Stimulated activated CD4-positive, alpha-beta T cell treated with anti-CD3 and anti-CD28 coated beads, Interleukin-2, amount 100 ng/mL, for 4 hours (primary cell): ENCODE measurements around the gene CCDC120.

ENCODE experiments used
- DNase-seq: peaks from one replicate; pipeline ENCODE4 v3.0.0-alpha.2; 2020; ENCODE audit warnings: low read depth

The CCDC120 gene

GRCh38 chrX:49063715-49064114 lies 4.9 kb downstream of the CCDC120 start:
- DNase-seq: no peak

GRCh38 chrX:49064303-49064702 lies 5.5 kb downstream of the CCDC120 start:
- no peak for DNase-seq

GRCh38 chrX:49064735-49065134 lies 5.9 kb downstream of the CCDC120 start:
- no peak for DNase-seq

GRCh38 chrX:49066278-49066677 lies 7.5 kb downstream of the CCDC120 start:
- DNase-seq: no peak

- no peak for DNase-seq
Measured at GRCh38 chrX:49066690-49067089, 7.9 kb downstream of the CCDC120 start.

- no peak for DNase-seq
Measured at GRCh38 chrX:49067285-49068120, 8.7 kb downstream of the CCDC120 start.

- DNase-seq: no peak
Measured at GRCh38 chrX:49069038-49069437, 10.2 kb downstream of the CCDC120 start.

GRCh38 chrX:49070988-49071387 lies 12.2 kb downstream of the CCDC120 start:
- DNase-seq: no peak

GRCh38 chrX:49071877-49072711 lies 13.3 kb downstream of the CCDC120 start:
- no peak for DNase-seq

- DNase-seq: no peak
Measured at GRCh38 chrX:49072712-49073095, 13.9 kb downstream of the CCDC120 start.

- peak; percentile 87 for DNase-seq
Measured at GRCh38 chrX:49073601-49074575, 15.1 kb downstream of the CCDC120 start, which contains the start of gene PRAF2. Gene PRAF2, minus strand, starts transcription at chrX:49074002. Its CDS starts 15 bp downstream, at chrX:49073987.

GRCh38 chrX:49075347-49075746 lies 16.5 kb downstream of the CCDC120 start:
- no peak for DNase-seq

- no peak for DNase-seq
Measured at GRCh38 chrX:49077941-49078340, 19.1 kb downstream of the CCDC120 start.

GRCh38 chrX:49079489-49080428 lies 21.0 kb downstream of the CCDC120 start, which contains the start of gene WDR45:
Gene WDR45, minus strand, starts transcription at chrX:49079887. Its CDS starts 1,792 bp downstream, at chrX:49078095.
- DNase-seq: peak; percentile 53

- no peak for DNase-seq
Measured at GRCh38 chrX:49082271-49082871, 23.6 kb downstream of the CCDC120 start.

GRCh38 chrX:49089553-49089952 lies 30.8 kb downstream of the CCDC120 start:
- no peak for DNase-seq

- DNase-seq: no peak
Measured at GRCh38 chrX:49096419-49096818, 37.6 kb downstream of the CCDC120 start.

GRCh38 chrX:49100704-49101628 lies 42.2 kb downstream of the CCDC120 start:
- DNase-seq: peak; percentile 81

GRCh38 chrX:49101629-49101984 lies 42.8 kb downstream of the CCDC120 start:
- no peak for DNase-seq
